ENCODE data around the gene GATAD2A. TPM values are rescaled to one million over a fixed set of nuclear protein-coding genes. Genes with fewer than 3 reads are reported as not detected.

Gene GATAD2A
- total RNA-seq, 1 donor from 2014 or later: 82.6 TPM

- Mint-ChIP-seq H3K4me3 (ENCODE audit: unreplicated experiment) (no peak overlapping the region), H3K27me3 (ENCODE audit: low read depth) (no peaks in the 10 kb centered on the region), H3K4me1 (ENCODE audit: low read depth) (peaks cover 3% of the 10 kb centered on the region), H3K36me3 (ENCODE audit: low read depth) (peaks cover 2% of the 10 kb centered on the region), H3K9me3 (ENCODE audit: low read depth) (no peaks in the 10 kb centered on the region), H3K27ac (ENCODE audit: unreplicated experiment) (no peak overlapping the region)
- no peak for TF ChIP-seq CTCF (IDR thresholded peaks at IDR 0.05)
- no peak for DNase-seq (ENCODE audit: low spot score)
Measured at GRCh38 chr19:19439176-19439482, 33.7 kb downstream of the GATAD2A start.

GRCh38 chr19:19443283-19443682 lies 37.8 kb downstream of the GATAD2A start:
- no peak for TF ChIP-seq CTCF (IDR thresholded peaks at IDR 0.05)
- no peak overlapping the region for H3K27ac Mint-ChIP-seq (ENCODE audit: unreplicated experiment)
- H3K4me1 Mint-ChIP-seq (ENCODE audit: low read depth): peaks cover 34% of the 10 kb centered on the region
- peaks cover 2% of the 10 kb centered on the region for H3K36me3 Mint-ChIP-seq (ENCODE audit: low read depth)
- no peak overlapping the region for H3K4me3 Mint-ChIP-seq (ENCODE audit: unreplicated experiment)
- no peak for DNase-seq (ENCODE audit: low spot score)
- H3K27me3 Mint-ChIP-seq (ENCODE audit: low read depth): no peaks in the 10 kb centered on the region
- H3K9me3 Mint-ChIP-seq (ENCODE audit: low read depth): no peaks in the 10 kb centered on the region

- Mint-ChIP-seq H3K4me3 (ENCODE audit: unreplicated experiment) (no peak overlapping the region), H3K27ac (ENCODE audit: unreplicated experiment) (peak overlapping the region; percentile 75), H3K4me1 (ENCODE audit: low read depth) (peaks cover 34% of the 10 kb centered on the region), H3K27me3 (ENCODE audit: low read depth) (no peaks in the 10 kb centered on the region), H3K36me3 (ENCODE audit: low read depth) (peaks cover 2% of the 10 kb centered on the region), H3K9me3 (ENCODE audit: low read depth) (no peaks in the 10 kb centered on the region)
- TF ChIP-seq CTCF (IDR thresholded peaks at IDR 0.05): no peak
- DNase-seq (ENCODE audit: low spot score): no peak
Measured at GRCh38 chr19:19443902-19444680, 38.6 kb downstream of the GATAD2A start.

- TF ChIP-seq CTCF (IDR thresholded peaks at IDR 0.05): no peak
- no peaks in the 10 kb centered on the region for H3K27me3 Mint-ChIP-seq (ENCODE audit: low read depth)
- no peaks in the 10 kb centered on the region for H3K9me3 Mint-ChIP-seq (ENCODE audit: low read depth)
- H3K4me3 Mint-ChIP-seq (ENCODE audit: unreplicated experiment): no peak overlapping the region
- peak overlapping the region; percentile 75 for H3K27ac Mint-ChIP-seq (ENCODE audit: unreplicated experiment)
- H3K4me1 Mint-ChIP-seq (ENCODE audit: low read depth): peaks cover 34% of the 10 kb centered on the region
- H3K36me3 Mint-ChIP-seq (ENCODE audit: low read depth): peaks cover 2% of the 10 kb centered on the region
- no peak for DNase-seq (ENCODE audit: low spot score)
Measured at GRCh38 chr19:19444681-19445155, 39.2 kb downstream of the GATAD2A start.

- Mint-ChIP-seq H3K27me3 (ENCODE audit: low read depth) (no peaks in the 10 kb centered on the region), H3K36me3 (ENCODE audit: low read depth) (no peaks in the 10 kb centered on the region), H3K27ac (ENCODE audit: unreplicated experiment) (peak overlapping the region; percentile 75), H3K9me3 (ENCODE audit: low read depth) (no peaks in the 10 kb centered on the region), H3K4me3 (ENCODE audit: unreplicated experiment) (no peak overlapping the region), H3K4me1 (ENCODE audit: low read depth) (peaks cover 31% of the 10 kb centered on the region)
- no peak for DNase-seq (ENCODE audit: low spot score)
- no peak for TF ChIP-seq CTCF (IDR thresholded peaks at IDR 0.05)
Measured at GRCh38 chr19:19445288-19445687, 39.8 kb downstream of the GATAD2A start.
